Measurements from ENCODE around the gene FAM161B.
"Not testable (repeated sequence)": the region's sequence is repeated elsewhere in the genome, so short reads cannot be mapped to it uniquely, and the experiment has no call there.

Gene FAM161B

DNA sequence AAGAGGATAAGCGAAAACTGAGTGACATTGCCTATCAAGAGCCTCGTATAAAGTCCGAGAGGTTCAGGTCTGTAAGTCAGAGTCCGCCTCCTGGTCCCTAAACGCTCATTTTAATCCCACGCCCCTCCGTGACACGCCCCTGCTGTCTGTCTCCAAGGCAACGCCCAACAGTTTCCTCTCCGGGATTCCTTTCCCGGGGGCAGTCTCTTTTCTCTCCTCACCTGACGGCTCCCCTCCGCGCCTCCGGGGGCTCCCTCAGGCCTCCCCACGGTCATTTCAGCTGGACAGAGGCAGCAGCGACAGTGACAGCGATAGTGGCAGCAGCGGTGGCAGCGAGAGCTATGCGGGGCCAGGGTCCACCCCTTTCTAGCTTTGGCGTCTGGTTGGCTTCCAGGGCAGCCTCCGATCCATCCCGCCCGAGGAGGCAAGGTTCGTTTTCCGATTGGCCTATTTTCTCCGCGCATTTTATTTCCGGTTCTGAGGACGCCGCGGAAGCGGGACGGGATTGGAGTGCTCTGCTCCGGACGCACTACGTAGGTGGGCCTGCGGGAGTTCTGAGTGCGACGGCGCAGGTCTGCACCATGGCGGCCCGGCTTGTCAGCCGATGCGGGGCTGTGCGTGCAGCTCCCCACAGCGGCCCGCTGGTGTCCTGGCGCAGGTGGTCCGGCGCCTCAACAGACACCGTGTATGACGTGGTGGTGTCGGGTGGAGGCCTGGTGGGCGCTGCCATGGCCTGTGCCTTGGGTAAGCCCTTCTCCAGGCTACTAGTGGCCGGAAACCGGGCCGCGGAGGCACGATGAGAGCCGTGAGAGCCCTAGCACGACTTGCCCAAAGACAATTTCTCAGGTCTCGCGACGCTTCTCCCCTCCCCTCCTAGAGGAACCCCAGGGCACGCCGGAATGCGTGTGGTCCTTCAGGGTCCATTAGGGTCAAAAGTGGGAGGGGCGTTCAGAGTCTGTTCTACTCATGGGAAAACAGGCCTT is at the start of gene FAM161B, which contains the start of gene COQ6:
TSS of gene FAM161B (minus strand) at position 343 of the 983 bp plus-strand sequence. CDS start at position 275, 68 bp downstream.
TSS of gene COQ6 (plus strand) at position 551 of the 983 bp plus-strand sequence. CDS start at position 582, 31 bp downstream.
- peak; percentile 97 for DNase-seq

- no peak for DNase-seq
These were observed 48.8 kb upstream of the FAM161B start for GRCh38 chr14:73998726-73999125.

DNA sequence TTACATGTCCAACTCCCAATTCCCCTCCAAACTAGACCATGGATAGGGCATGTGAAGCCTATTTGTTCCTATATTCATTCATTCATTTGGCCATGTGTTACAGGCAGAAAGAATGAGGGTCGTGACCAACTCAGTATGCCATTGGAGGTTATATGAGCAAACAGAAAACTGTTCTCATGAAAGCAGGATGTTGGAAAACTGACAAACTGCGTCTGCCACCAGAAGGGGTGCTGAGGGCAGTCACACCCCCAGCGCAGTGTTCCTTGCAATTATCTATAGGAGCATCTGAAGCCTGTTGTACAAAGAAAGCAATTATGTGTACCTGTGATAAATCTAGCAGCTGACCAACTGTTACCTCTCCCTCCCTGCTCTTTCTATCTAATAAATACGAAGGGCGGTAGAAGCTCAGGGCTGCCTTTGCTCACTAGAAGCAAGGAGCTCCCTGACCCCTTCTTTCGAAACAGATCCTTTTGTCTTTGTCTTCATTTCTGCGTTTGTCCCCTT is 48.1 kb upstream of the FAM161B start:
- no peak for DNase-seq

- DNase-seq = no peak
These were observed 47.4 kb upstream of the FAM161B start for GRCh38 chr14:73997108-73997943.

- no peak for DNase-seq
These were observed 46.8 kb upstream of the FAM161B start for GRCh38 chr14:73996731-73997107.

DNA sequence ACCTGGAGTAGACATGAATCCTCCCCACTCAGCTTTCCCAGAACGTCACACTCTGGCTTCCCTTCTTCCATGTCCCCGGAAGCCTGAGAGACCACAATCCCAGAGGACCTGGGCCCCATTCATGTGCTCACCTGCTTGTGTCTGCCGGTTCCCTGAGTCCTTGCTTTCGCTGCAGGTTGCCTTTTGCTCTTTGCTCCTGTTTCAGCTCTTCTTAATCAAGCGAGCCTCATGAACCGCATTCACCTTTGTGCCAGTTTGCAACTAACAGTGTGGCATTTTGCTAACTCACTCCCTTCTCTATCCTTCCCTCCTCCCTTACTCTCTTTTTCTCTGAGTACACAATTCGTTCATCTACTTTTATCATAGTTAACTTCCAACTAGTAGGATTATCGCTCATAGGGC is 46.1 kb upstream of the FAM161B start:
- DNase-seq = no peak

DNA sequence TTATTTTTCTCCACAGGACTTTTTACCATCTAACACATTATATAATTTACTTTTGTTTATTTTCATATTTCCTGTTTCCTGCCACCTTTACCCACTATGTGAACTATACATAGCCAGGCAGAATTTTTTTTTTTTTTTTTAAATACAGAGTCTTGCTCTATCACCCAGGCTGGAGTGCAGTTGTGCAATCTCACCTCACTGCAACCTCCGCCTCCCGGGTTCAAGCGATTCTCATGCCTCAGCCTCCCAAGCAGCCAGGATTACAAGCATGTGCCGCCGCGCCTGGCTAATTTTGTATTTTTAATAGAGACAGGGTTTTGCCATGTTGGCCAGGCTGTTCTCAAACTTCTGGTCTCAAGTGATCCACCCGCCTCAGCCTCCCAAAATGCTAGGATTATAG is 45.0 kb upstream of the FAM161B start:
- DNase-seq = not testable (repeated sequence)

- no peak for DNase-seq
These were observed 41.2 kb upstream of the FAM161B start for GRCh38 chr14:73991092-73991491.

DNA sequence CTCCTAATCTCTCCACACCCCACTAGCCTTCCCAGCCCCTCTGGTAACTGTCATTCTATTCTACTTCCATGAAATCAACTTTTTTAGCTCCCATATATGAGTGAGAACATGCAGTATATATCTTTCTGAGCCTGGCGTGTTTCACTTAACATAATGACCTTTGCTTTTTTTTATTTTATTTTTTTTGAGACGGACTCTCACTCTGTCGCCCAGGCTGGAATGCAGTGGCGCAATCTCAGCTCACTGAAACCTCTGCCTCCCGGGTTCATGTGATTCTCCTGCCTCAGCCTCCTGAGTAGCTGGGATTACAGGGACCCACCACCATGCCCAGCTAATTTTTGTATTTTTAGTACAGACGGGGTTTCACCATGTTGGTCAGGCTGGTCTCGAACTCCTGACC is 38.8 kb upstream of the FAM161B start:
- DNase-seq = not testable (repeated sequence)

- DNase-seq = no peak
These were observed 38.2 kb upstream of the FAM161B start for GRCh38 chr14:73988065-73988464.

DNA sequence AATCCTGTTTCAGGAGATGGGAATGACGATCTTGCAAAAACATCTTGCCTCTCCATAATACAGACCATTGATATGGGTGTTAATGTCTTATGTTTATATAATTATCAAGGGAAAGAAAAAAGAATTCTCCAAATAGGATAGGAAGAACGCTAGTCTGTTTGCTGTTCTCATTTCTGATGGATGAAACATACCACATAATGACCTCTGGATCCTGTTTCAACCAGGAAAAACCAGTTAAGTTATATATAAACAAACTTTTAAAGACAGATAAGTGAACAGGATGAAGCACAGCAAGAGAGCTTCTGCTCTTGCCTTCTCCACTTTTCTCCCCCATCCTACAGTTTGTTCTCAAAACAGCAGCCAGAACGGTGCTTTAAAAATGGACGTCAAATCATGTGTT is 28.0 kb upstream of the FAM161B start:
- DNase-seq = peak; percentile 23

GRCh38 chr14:73976125-73976524 is 26.2 kb upstream of the FAM161B start:
- DNase-seq = no peak

DNA sequence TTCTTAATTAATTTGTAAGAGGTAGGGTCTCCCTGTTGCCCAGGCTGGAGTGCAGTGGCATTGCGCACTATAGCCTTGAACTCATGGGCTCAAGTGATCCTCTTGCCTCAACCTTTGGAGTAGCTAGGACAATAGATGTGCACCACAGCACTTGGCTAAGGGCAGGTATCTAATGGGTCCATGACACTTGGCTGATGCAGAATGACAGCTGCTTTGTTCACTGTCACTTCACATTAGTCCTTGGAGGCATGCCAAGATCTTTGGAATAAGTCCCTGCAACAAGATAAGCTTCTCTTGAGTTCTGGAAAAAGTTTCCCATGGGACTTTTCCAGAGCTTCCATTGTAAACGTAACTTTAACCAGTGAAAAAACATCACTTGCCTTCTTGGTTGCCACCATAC is 23.6 kb upstream of the FAM161B start:
- no peak for DNase-seq

DNA sequence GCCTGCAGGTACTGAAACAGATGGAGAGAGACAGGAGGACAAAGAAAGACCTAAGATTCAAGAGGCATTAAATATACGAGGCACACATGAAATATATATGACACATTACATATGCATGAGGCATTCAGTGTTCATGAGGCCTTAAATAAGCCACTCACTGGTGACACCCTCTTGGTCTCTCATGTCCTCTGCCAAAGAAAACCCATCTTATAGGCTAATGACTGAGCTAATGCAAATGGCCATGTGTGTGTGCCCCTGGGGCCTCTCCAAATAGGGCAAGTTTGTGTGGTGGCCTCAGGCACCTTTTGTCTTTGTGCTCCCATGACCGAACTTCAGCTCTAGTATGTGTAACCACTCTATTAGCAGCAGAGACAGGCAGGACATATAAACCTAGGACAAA is 19.0 kb upstream of the FAM161B start:
- DNase-seq = no peak

GRCh38 chr14:73965216-73965615 is 15.3 kb upstream of the FAM161B start:
- DNase-seq = no peak

GRCh38 chr14:73961192-73961591 is 11.3 kb upstream of the FAM161B start:
- DNase-seq = no peak

GRCh38 chr14:73958591-73958990 is 8.7 kb upstream of the FAM161B start:
- DNase-seq = no peak

DNA sequence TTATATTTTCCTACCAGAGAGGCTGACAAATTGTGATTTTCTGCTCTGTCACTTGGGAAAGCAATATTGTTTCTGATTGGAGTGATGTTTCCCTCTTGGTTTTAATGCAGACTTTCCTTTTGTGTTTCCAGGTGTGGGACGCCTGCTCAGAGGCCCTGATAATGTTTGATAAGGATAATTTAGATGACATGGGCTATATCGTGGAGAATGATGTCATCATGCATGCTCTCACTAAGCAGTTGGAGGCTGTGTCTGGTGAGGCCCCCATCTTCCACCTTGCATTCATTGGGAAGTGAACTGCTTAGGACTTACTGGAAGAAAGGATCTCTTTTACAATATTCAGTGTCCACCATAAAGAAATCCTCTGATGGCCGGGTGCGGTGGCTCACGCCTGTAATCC is 5.8 kb upstream of the FAM161B start:
- DNase-seq = no peak

GRCh38 chr14:73953731-73954130 is 3.8 kb upstream of the FAM161B start:
- DNase-seq = no peak

DNA sequence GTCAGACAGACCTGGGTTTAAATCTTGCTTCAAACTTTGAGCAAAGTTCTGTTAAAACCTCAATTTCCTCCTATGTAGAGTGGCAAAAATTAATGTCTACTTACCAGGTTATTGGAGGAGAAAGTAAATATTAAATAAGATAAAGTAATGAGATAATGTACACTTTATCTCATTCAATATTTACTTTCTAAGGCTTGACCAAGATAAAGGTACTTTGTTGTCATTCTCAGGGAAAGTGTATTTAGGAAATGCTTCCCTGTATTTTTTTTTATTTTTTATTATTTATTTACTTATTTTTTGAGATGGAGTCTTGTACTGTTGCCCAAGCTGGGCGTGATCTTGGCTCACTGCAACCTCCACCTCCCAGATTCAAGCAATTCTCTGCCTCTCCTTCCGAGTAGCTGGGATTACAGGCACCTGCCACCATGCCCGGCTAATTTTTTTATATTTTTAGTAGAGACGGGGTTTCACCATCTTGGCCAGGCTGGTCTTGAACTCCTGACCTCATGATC is 4.7 kb downstream of the FAM161B start:
- no peak for DNase-seq

GRCh38 chr14:73944432-73945158 is 5.3 kb downstream of the FAM161B start:
- no peak for DNase-seq

DNA sequence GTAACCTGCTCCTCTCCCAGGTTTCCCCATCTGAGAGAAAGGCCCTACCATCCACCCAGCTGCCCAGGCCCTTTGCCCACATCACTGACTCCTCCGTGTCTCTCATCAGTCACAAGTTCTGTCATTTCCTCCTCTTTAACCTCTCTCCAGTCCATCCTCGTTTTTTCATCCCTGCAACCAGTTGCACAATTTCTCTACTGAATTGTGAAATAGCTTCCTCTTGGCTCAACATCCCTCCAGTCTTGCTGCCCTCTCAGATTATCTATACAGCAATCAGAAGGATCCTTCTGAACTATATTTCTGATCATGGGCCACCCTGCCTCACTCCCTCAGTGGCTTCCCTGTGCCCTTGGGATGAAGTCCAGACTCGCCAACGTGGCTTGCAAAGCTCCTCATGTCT is 6.8 kb downstream of the FAM161B start:
- DNase-seq = peak; percentile 80

All from HCEC 1CT (cell line).